Measurements from ENCODE around the gene DAPK1. TPM values are rescaled to one million over a fixed set of nuclear protein-coding genes. Genes with fewer than 3 reads are reported as not detected.

The DAPK1 gene
- total and polyA plus RNA-seq, 12 donors: 5.4 to 44.6 (median 21.3) TPM

GRCh38 chr9:87562530-87563170 lies 65.0 kb downstream of the DAPK1 start:
- no peaks in the 10 kb centered on the region for H3K36me3 ChIP-seq (replicated peaks in 1 of 2)
- H3K4me3 ChIP-seq: no peak overlapping the region
- 83 to 94% (median 89%) methylated on average over 2 of the region's 2 CpGs for WGBS, 4 donors
- no peak for DNase-seq
- H3K9me3 ChIP-seq (replicated peaks in 1 of 3): no peaks in the 10 kb centered on the region
- intact Hi-C loops (cut with DNase I): no loop called here
- peaks cover 0 to 4% of the 10 kb centered on the region in 2 donors for H3K4me1 ChIP-seq (replicated peaks in 1 of 2)
- TF ChIP-seq CTCF (IDR thresholded peaks at IDR 0.05): no peak
- TF ChIP-seq POLR2A (IDR thresholded peaks at IDR 0.05): no peak
- H3K27ac ChIP-seq: no peak overlapping the region
- no peaks in the 10 kb centered on the region for H3K27me3 ChIP-seq

DNA sequence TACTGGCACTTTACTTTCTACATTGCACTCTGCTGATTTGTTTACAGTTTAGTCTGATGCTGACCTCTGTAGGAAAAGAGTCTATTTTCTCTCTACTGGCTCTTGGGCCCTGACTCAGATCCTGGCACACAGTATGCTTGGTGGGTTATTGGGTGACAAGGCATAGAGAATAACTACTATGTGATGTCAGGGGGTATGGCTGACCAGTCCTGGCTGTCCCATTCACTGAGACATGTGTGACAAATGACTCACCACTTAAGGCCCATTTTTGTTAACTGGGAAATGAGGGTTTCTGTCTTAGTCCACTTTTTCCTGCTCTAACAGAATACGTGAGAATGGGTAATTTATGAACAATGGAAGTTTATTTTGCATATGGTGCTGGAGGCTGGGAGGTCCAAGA lies 66.4 kb downstream of the DAPK1 start:
- Histone ChIP-seq H3K36me3 (replicated peaks in 1 of 2) (no peaks in the 10 kb centered on the region), H3K27ac (no peak overlapping the region), H3K9me3 (replicated peaks in 1 of 3) (no peaks in the 10 kb centered on the region), H3K4me1 (replicated peaks in 1 of 2) (peaks cover 0 to 4% of the 10 kb centered on the region in 2 donors), H3K4me3 (no peak overlapping the region), H3K27me3 (no peaks in the 10 kb centered on the region)
- 54 to 79% (median 68%) methylated on average over 1 of the region's 1 CpG for WGBS, 4 donors
- intact Hi-C loops (cut with DNase I): no loop called here
- TF ChIP-seq CTCF (IDR thresholded peaks at IDR 0.05): no peak
- TF ChIP-seq POLR2A (IDR thresholded peaks at IDR 0.05): no peak
- DNase-seq: peak in 1 of 7 donors; percentile 2

GRCh38 chr9:87564791-87565241 lies 67.1 kb downstream of the DAPK1 start:
- peak in 2 of 7 donors; percentile 16 to 50 for DNase-seq
- 48 to 65% (median 56%) methylated on average over 4 of the region's 4 CpGs for WGBS, 4 donors
- no peaks in the 10 kb centered on the region for H3K27me3 ChIP-seq
- no peak overlapping the region for H3K4me3 ChIP-seq
- peak overlapping the region in 1 of 5 donors; percentile 45 for H3K27ac ChIP-seq
- peaks cover 0 to 11% of the 10 kb centered on the region in 2 donors for H3K4me1 ChIP-seq (replicated peaks in 1 of 2)
- intact Hi-C loops (cut with DNase I): no loop called here
- no peak for TF ChIP-seq POLR2A (IDR thresholded peaks at IDR 0.05)
- TF ChIP-seq CTCF (IDR thresholded peaks at IDR 0.05): no peak
- H3K36me3 ChIP-seq (replicated peaks in 1 of 2): no peaks in the 10 kb centered on the region
- no peaks in the 10 kb centered on the region for H3K9me3 ChIP-seq (replicated peaks in 1 of 3)

DNA sequence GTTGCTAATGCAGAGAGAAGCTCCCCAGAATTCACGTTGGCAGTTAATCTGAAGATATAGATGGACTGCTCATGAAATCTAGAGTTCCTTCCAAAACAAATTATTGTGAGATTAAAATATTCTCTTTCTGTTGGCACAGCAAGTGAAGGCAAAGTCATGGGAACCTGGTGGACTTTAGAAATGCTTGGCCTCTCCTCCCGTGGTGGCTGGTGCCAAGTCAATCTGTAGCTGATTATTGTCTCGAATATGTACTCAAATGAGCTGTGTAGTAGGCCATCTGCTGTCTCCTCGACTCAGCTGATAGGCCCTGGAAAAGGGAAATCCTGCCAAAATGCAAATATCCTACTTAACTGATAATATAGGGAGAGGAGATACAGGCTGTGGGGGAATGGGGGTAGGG lies 69.3 kb downstream of the DAPK1 start:
- intact Hi-C loops (cut with DNase I): no loop called here
- 46 to 67% (median 60%) methylated on average over 4 of the region's 4 CpGs for WGBS, 4 donors
- Histone ChIP-seq H3K4me1 (replicated peaks in 1 of 2) (peaks cover 2 to 23% of the 10 kb centered on the region in 2 donors), H3K4me3 (no peak overlapping the region), H3K27me3 (no peaks in the 10 kb centered on the region), H3K36me3 (replicated peaks in 1 of 2) (no peaks in the 10 kb centered on the region), H3K27ac (no peak overlapping the region), H3K9me3 (replicated peaks in 1 of 3) (no peaks in the 10 kb centered on the region)
- peak in 2 of 7 donors; percentile 9 to 35 for DNase-seq
- no peak for TF ChIP-seq CTCF (IDR thresholded peaks at IDR 0.05)
- TF ChIP-seq POLR2A (IDR thresholded peaks at IDR 0.05): no peak

Measured in adrenal gland (tissue), 12 donors.